ENCODE results near the gene KLC1.

Gene KLC1

GRCh38 chr14:103713304-103714062, 84.5 kb downstream of the KLC1 start:
- Histone ChIP-seq H3K9ac (ENCODE audit: low read depth, low read length, poor library complexity) (no peak overlapping the region), H3K36me3 (replicated peaks in 1 of 2; ENCODE audit: control insufficient read depth in 2 of 2, insufficient read depth in 2 of 2, low read length in 2 of 2) (peaks cover 10 to 69% of the 10 kb centered on the region in 2 donors), H2BK12ac (ENCODE audit: low read length) (no peak overlapping the region), H3K4me1 (ENCODE audit: control insufficient read depth in 2 of 2, insufficient read depth in 1 of 2, low read depth in 1 of 2, low read length in 2 of 2) (peaks cover 26 to 27% of the 10 kb centered on the region in 2 donors), H3K4ac (ENCODE audit: low read length) (no peak overlapping the region), H3K23ac (ENCODE audit: low read depth, low read length, poor library complexity) (peak overlapping the region; percentile 68), H2AK5ac (ENCODE audit: low read depth, low read length) (peak overlapping the region; percentile 13), H2BK15ac (ENCODE audit: low read length) (no peak overlapping the region), H3K4me2 (ENCODE audit: insufficient read depth, low read length, poor library complexity, severe bottlenecking) (no peak overlapping the region), H3K14ac (ENCODE audit: low read length) (no peak overlapping the region), H3K27ac (replicated peaks; ENCODE audit: low read length) (no peak overlapping the region), H4K8ac (ENCODE audit: low read depth, low read length) (no peak overlapping the region), H3K27me3 (ENCODE audit: control insufficient read depth in 3 of 3, insufficient read depth in 3 of 3, low read depth in 1 of 3, low read length in 3 of 3) (no peaks in the 10 kb centered on the region), H3K9me3 (replicated peaks in 1 of 2; ENCODE audit: control insufficient read depth in 2 of 2, insufficient read depth in 1 of 2, low read depth in 1 of 2, low read length in 2 of 2) (no peaks in the 10 kb centered on the region), H2BK120ac (ENCODE audit: low read depth, low read length) (no peak overlapping the region), H2BK5ac (ENCODE audit: low read length) (peak overlapping the region; percentile 39), H4K91ac (ENCODE audit: low read depth, low read length, poor library complexity) (no peak overlapping the region), H3K79me1 (ENCODE audit: low read depth, low read length) (peaks cover 29% of the 10 kb centered on the region), H3K18ac (ENCODE audit: low read length) (no peak overlapping the region), H2AFZ (ENCODE audit: low read length) (no peak overlapping the region), H3K4me3 (ENCODE audit: low read length in 2 of 2) (peak overlapping the region in 1 of 2 donors; percentile 85)
- DNase-seq (ENCODE audit: low spot score): no peak
- no CpG with 5 or more reads among the region's 18 CpGs for WGBS, 2 donors (ENCODE audit: extremely low coverage in 2 of 2, insufficient read length in 2 of 2, insufficient replicate concordance in 1 of 2)

- WGBS, 2 donors (ENCODE audit: extremely low coverage in 2 of 2, insufficient read length in 2 of 2, insufficient replicate concordance in 1 of 2): no CpG with 5 or more reads among the region's 16 CpGs
Observed at GRCh38 chr14:103714063-103714724, 85.2 kb downstream of the KLC1 start.

GRCh38 chr14:103715052-103716000, 86.3 kb downstream of the KLC1 start, which contains the start of the genes XRCC3 and ZFYVE21:
TSS of gene XRCC3 (minus strand) at chr14:103715451. CDS start at chr14:103711087, 4,364 bp downstream.
TSS of gene ZFYVE21 (plus strand) at chr14:103715810. CDS start at chr14:103715842, 32 bp downstream.
- H2BK12ac ChIP-seq (ENCODE audit: low read length): no peak within 1 kb of the TSS
- no peak within 1 kb of the TSS for H2BK120ac ChIP-seq (ENCODE audit: low read depth, low read length)
- H2AK5ac ChIP-seq (ENCODE audit: low read depth, low read length): peak within 1 kb of the TSS; percentile 88
- H3K18ac ChIP-seq (ENCODE audit: low read length): peak within 1 kb of the TSS; percentile 98
- H3K4ac ChIP-seq (ENCODE audit: low read length): no peak within 1 kb of the TSS
- peak within 1 kb of the TSS; percentile 69 for H3K27ac ChIP-seq (replicated peaks; ENCODE audit: low read length)
- H3K4me1 ChIP-seq (ENCODE audit: control insufficient read depth in 2 of 2, insufficient read depth in 1 of 2, low read depth in 1 of 2, low read length in 2 of 2): peaks cover 27 to 30% of the 10 kb centered on the region in 2 donors
- H3K4me2 ChIP-seq (ENCODE audit: insufficient read depth, low read length, poor library complexity, severe bottlenecking): peak within 1 kb of the TSS; percentile 83
- peak within 1 kb of the TSS; percentile 92 for H3K9ac ChIP-seq (ENCODE audit: low read depth, low read length, poor library complexity)
- peak within 1 kb of the TSS; percentile 98 for H3K23ac ChIP-seq (ENCODE audit: low read depth, low read length, poor library complexity)
- H3K4me3 ChIP-seq (ENCODE audit: low read length in 2 of 2): peak within 1 kb of the TSS; percentile 85 to 89
- H3K27me3 ChIP-seq (ENCODE audit: control insufficient read depth in 3 of 3, insufficient read depth in 3 of 3, low read depth in 1 of 3, low read length in 3 of 3): no peaks in the 10 kb centered on the region
- H2AFZ ChIP-seq (ENCODE audit: low read length): peak within 1 kb of the TSS; percentile 90
- H4K91ac ChIP-seq (ENCODE audit: low read depth, low read length, poor library complexity): no peak within 1 kb of the TSS
- H3K9me3 ChIP-seq (replicated peaks in 1 of 2; ENCODE audit: control insufficient read depth in 2 of 2, insufficient read depth in 1 of 2, low read depth in 1 of 2, low read length in 2 of 2): no peaks in the 10 kb centered on the region
- peak within 1 kb of the TSS; percentile 65 for H4K8ac ChIP-seq (ENCODE audit: low read depth, low read length)
- peak within 1 kb of the TSS; percentile 66 for H2BK5ac ChIP-seq (ENCODE audit: low read length)
- DNase-seq (ENCODE audit: low spot score): peak; percentile 100
- peaks cover 2 to 52% of the 10 kb centered on the region in 2 donors for H3K36me3 ChIP-seq (replicated peaks in 1 of 2; ENCODE audit: control insufficient read depth in 2 of 2, insufficient read depth in 2 of 2, low read length in 2 of 2)
- H2BK15ac ChIP-seq (ENCODE audit: low read length): peak within 1 kb of the TSS; percentile 67
- H3K79me1 ChIP-seq (ENCODE audit: low read depth, low read length): peaks cover 31% of the 10 kb centered on the region
- WGBS, 2 donors (ENCODE audit: extremely low coverage in 2 of 2, insufficient read length in 2 of 2, insufficient replicate concordance in 1 of 2): no CpG with 5 or more reads among the region's 121 CpGs
- peak within 1 kb of the TSS; percentile 94 for H3K14ac ChIP-seq (ENCODE audit: low read length)

More at GRCh38 chr14:103714063-103714724, 85.2 kb downstream of the KLC1 start:
- no peak overlapping the region for H4K91ac ChIP-seq (ENCODE audit: low read depth, low read length, poor library complexity)
- no peak overlapping the region for H3K9ac ChIP-seq (ENCODE audit: low read depth, low read length, poor library complexity)
- H3K36me3 ChIP-seq (replicated peaks in 1 of 2; ENCODE audit: control insufficient read depth in 2 of 2, insufficient read depth in 2 of 2, low read length in 2 of 2): peaks cover 5 to 63% of the 10 kb centered on the region in 2 donors
- no peak overlapping the region for H2AK5ac ChIP-seq (ENCODE audit: low read depth, low read length)
- H3K14ac ChIP-seq (ENCODE audit: low read length): no peak overlapping the region
- no peak overlapping the region for H3K4ac ChIP-seq (ENCODE audit: low read length)
- H3K79me1 ChIP-seq (ENCODE audit: low read depth, low read length): peaks cover 31% of the 10 kb centered on the region
- H2BK5ac ChIP-seq (ENCODE audit: low read length): no peak overlapping the region
- H3K4me1 ChIP-seq (ENCODE audit: control insufficient read depth in 2 of 2, insufficient read depth in 1 of 2, low read depth in 1 of 2, low read length in 2 of 2): peaks cover 27 to 30% of the 10 kb centered on the region in 2 donors
- no peak overlapping the region for H2BK120ac ChIP-seq (ENCODE audit: low read depth, low read length)
- H3K18ac ChIP-seq (ENCODE audit: low read length): no peak overlapping the region
- H2BK15ac ChIP-seq (ENCODE audit: low read length): no peak overlapping the region
- H3K4me2 ChIP-seq (ENCODE audit: insufficient read depth, low read length, poor library complexity, severe bottlenecking): peak overlapping the region; percentile 83
- H3K27ac ChIP-seq (replicated peaks; ENCODE audit: low read length): no peak overlapping the region
- H3K23ac ChIP-seq (ENCODE audit: low read depth, low read length, poor library complexity): no peak overlapping the region
- H3K9me3 ChIP-seq (replicated peaks in 1 of 2; ENCODE audit: control insufficient read depth in 2 of 2, insufficient read depth in 1 of 2, low read depth in 1 of 2, low read length in 2 of 2): no peaks in the 10 kb centered on the region
- no peak for DNase-seq (ENCODE audit: low spot score)
- H3K4me3 ChIP-seq (ENCODE audit: low read length in 2 of 2): peak overlapping the region in 1 of 2 donors; percentile 85
- H3K27me3 ChIP-seq (ENCODE audit: control insufficient read depth in 3 of 3, insufficient read depth in 3 of 3, low read depth in 1 of 3, low read length in 3 of 3): no peaks in the 10 kb centered on the region
- H2AFZ ChIP-seq (ENCODE audit: low read length): no peak overlapping the region
- H2BK12ac ChIP-seq (ENCODE audit: low read length): no peak overlapping the region
- H4K8ac ChIP-seq (ENCODE audit: low read depth, low read length): no peak overlapping the region

Data from neuronal stem cell (in vitro differentiated cells).